Testis (tissue), 2 donors: ENCODE results near the gene C3orf85.

Experiments
- CTCF ChIP-seq, 3 experiments: fragments of 450-650 bp in 2 of 3; fragments of 200-600 bp in 1 of 3; sonication (generic) in 1 of 3; IDR thresholded peaks; one replicate each; pipeline ENCODE4 v1.5.1; 2016 to 2019; ENCODE audit warnings: antibody characterized with exemption in 3 of 3, mild to moderate bottlenecking in 2 of 3, moderate library complexity in 1 of 3
- POLR2A ChIP-seq: fragments of 450-650 bp; IDR thresholded peaks from one replicate; pipeline ENCODE4 v1.6.1; 2017; ENCODE audit warnings: antibody characterized with exemption, mild to moderate bottlenecking, moderate library complexity

GRCh38 chr3:109098079-109098644 lies 38.4 kb upstream of the C3orf85 start:
- no peak for TF ChIP-seq CTCF (IDR thresholded peaks at IDR 0.05)
- TF ChIP-seq POLR2A: no peak
